Peyer's patch (tissue), 4 donors: ENCODE data around the gene SLC25A26.

Experiments used
- POLR2A ChIP-seq, 2 donors: fragments of 450-650 bp; IDR thresholded peaks; one replicate each; pipeline ENCODE4 v1.5.1; 2017; ENCODE audit warnings: antibody characterized with exemption in 2 of 2, mild to moderate bottlenecking in 2 of 2, moderate library complexity in 2 of 2
- TF ChIP-seq, protein P1 (sequence below), 6 experiments: fragments of 450-650 bp in 4 of 6; fragments of 200-600 bp in 2 of 6; sonication (generic) in 1 of 6; IDR thresholded peaks; one replicate each; pipeline ENCODE4 v1.5.1; 2017 to 2019; ENCODE audit warnings: antibody characterized with exemption in 6 of 6, mild to moderate bottlenecking in 3 of 6, moderate library complexity in 1 of 6

DNA sequence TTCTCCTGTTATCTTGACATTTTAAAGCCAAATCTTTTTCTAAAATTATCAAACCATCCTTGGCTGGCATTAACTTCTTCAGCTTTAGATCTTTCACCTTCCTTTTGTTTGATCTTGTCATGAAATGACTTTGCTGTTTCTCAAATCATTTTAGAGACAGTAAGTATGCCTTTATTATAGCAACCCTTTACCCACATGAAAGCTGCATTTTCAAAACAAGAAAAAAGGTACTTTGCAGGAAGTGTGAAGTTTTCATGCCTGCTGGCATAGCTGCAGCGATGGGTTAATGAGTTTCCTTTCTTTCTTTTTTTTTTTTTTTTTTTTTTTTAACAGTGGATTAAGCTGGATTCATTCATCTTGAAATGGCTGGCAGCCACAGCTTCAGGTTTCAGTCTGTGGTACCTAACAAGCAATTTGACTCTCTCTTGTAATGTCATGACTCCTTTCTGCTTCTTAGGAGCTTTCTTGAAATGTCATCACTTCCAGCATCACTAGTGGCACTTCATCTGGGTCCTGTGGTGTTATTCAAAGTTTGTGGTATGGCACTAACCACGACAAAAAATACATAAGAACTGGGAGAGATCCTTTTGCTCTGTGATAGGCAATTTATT, 18.8 kb downstream of the SLC25A26 start:
- TF ChIP-seq, protein P1, sequence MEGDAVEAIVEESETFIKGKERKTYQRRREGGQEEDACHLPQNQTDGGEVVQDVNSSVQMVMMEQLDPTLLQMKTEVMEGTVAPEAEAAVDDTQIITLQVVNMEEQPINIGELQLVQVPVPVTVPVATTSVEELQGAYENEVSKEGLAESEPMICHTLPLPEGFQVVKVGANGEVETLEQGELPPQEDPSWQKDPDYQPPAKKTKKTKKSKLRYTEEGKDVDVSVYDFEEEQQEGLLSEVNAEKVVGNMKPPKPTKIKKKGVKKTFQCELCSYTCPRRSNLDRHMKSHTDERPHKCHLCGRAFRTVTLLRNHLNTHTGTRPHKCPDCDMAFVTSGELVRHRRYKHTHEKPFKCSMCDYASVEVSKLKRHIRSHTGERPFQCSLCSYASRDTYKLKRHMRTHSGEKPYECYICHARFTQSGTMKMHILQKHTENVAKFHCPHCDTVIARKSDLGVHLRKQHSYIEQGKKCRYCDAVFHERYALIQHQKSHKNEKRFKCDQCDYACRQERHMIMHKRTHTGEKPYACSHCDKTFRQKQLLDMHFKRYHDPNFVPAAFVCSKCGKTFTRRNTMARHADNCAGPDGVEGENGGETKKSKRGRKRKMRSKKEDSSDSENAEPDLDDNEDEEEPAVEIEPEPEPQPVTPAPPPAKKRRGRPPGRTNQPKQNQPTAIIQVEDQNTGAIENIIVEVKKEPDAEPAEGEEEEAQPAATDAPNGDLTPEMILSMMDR (IDR thresholded peaks at IDR 0.05), result no peak
- TF ChIP-seq POLR2A (IDR thresholded peaks at IDR 0.05), result no peak
